Left ventricle myocardium inferior (tissue), 1 donor: ENCODE data around the gene PHACTR3. TPM values are rescaled to one million over a fixed set of nuclear protein-coding genes. Genes with fewer than 3 reads are reported as not detected.

Experiments used
- DNase-seq: peaks from one replicate; pipeline ENCODE4 v3.0.0-alpha.2; 2020
- H3K27ac ChIP-seq: fragments of 200-600 bp; replicated peaks from 2 replicates; pipeline ENCODE4 v1.8.0; 2021
- H3K27me3 ChIP-seq: fragments of 200-600 bp; 2 replicates; pipeline ENCODE4 v1.8.0; 2021; ENCODE audit warnings: low read depth
- H3K36me3 ChIP-seq: fragments of 200-600 bp; 2 replicates; pipeline ENCODE4 v1.8.0; 2021
- H3K4me1 ChIP-seq: fragments of 200-600 bp; 2 replicates; pipeline ENCODE4 v1.8.0; 2021
- H3K4me3 ChIP-seq: fragments of 200-600 bp; 2 replicates; pipeline ENCODE4 v1.8.0; 2021; ENCODE audit warnings: mild to moderate bottlenecking, moderate library complexity
- H3K9me3 ChIP-seq: fragments of 200-600 bp; replicated peaks from 2 replicates; pipeline ENCODE4 v1.8.0; 2021
- CTCF ChIP-seq: fragments of 200-600 bp; IDR thresholded peaks from 2 replicates; pipeline ENCODE4 v1.8.0; 2021; ENCODE audit warnings: antibody characterized with exemption, mild to moderate bottlenecking, borderline replicate concordance
- intact Hi-C: fragments of 100-400 bp; cut with micrococcal nuclease; formaldehyde crosslinking; loops from one replicate; pipeline ENCODE4 v1.11.0; 2022
- total RNA-seq: library from RNA; stranded (reverse); fragmentation: NEBNext Ultra II Directional; extraction: Animal tissue kit (Norgen Biotek cat#: 25700); gene quantifications from one replicate; pipeline ENCODE4 v1.2.1, GENCODE V29; 2021
- donor health status: DM: no; HTN: yes; CAD: no; lungs with severe emphysema.

The PHACTR3 gene
- total RNA-seq, 1 donor from 2014 or later, result 4.3 TPM

DNA sequence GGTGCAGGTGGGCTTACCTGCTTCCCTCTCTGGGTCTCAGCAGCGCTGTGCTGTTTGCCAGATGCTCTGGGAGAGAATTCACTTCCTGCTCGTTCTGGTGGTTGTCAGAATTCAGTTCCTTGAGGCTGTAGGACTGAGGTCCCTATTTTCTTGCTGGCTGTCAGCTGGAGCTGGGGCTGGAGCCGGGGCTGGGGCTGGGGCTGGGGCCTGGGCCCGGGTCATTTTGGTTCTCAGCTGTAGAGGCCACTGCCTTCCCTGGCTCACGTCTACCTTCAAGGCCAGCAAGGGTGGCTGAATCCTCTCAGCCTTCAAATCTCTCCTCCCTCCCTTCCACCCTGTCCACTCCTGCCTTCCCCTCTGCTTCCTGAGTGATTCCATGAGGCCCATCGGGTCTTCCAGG is 16.8 kb upstream of the PHACTR3 start:
- H3K36me3 ChIP-seq, result no peaks in the 10 kb centered on the region
- no peaks in the 10 kb centered on the region for H3K27me3 ChIP-seq
- H3K4me1 ChIP-seq, result peaks cover 34% of the 10 kb centered on the region
- peaks cover 8% of the 10 kb centered on the region for H3K9me3 ChIP-seq
- no peak for TF ChIP-seq CTCF
- no peak overlapping the region for H3K27ac ChIP-seq
- H3K4me3 ChIP-seq, result no peak overlapping the region
- DNase-seq, result no peak
- intact Hi-C loops, result no loop called here

DNA sequence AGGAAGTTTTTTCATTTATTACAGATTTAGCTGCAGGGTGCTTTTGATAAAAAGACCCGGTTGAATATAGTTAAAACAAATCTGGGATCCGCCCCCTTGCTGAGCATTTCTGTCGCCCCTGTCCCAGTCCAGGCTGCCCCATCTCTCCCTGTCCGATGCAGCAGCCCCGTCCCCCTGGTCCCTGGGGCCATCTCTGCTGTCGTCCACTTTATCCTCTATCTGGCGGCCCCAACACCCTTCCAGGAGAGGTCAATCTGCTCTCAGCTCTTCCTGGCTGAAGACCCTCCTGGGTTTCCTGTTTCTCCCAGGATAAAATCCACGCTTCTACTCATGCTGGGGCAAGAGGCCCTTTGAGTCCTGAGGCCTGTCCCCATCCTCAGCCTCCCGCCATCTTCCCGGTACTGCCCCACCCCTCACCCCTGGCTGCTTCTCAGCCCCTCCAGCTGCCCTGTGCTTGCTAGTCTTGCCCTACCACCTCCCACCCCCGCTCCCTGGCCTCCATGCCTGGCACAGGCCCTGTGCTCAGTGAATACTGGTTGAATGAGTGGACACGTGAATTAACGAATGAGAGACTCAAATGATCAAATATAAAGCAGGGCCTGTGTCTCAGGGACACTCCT is 16.0 kb upstream of the PHACTR3 start:
- Histone ChIP-seq H3K36me3 (no peaks in the 10 kb centered on the region), H3K27ac (no peak overlapping the region), H3K4me1 (peaks cover 26% of the 10 kb centered on the region), H3K4me3 (no peak overlapping the region), H3K27me3 (no peaks in the 10 kb centered on the region), H3K9me3 (peaks cover 8% of the 10 kb centered on the region)
- peak; percentile 2 for DNase-seq
- no peak for TF ChIP-seq CTCF
- intact Hi-C loops, result no loop called here

DNA sequence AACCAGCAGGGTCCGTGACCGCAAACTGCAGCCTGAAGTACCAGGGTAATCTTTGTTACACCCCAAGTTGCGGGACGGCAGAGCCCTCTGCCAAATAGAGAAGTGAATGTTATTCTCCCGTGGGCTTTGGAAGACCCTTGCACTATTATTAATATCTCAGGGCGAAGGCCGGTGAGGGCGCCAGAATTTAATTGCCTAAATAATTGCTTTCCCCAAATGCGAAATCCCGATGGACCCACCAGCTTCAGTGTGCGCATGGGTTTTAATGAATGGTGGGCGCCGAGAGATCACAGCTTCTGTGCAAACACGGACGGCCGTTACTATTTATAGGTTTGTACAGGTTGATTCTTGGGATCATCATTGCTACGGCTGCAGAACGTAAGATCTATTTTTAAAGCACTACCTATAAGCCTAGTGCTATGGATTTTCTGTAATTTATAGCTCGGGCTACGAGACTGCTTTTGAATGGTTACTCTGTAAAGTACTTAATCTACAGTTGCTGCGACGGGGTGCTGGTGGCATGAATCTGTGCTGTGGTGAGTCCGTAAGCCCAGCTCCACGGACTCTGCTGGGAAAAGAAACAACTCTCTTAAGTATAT is 15.2 kb upstream of the PHACTR3 start:
- H3K4me3 ChIP-seq, result no peak overlapping the region
- intact Hi-C loops, result no loop called here
- DNase-seq, result peak; percentile 4
- peaks cover 18% of the 10 kb centered on the region for H3K4me1 ChIP-seq
- peaks cover 8% of the 10 kb centered on the region for H3K9me3 ChIP-seq
- no peak overlapping the region for H3K27ac ChIP-seq
- no peaks in the 10 kb centered on the region for H3K36me3 ChIP-seq
- H3K27me3 ChIP-seq, result no peaks in the 10 kb centered on the region
- no peak for TF ChIP-seq CTCF

DNA sequence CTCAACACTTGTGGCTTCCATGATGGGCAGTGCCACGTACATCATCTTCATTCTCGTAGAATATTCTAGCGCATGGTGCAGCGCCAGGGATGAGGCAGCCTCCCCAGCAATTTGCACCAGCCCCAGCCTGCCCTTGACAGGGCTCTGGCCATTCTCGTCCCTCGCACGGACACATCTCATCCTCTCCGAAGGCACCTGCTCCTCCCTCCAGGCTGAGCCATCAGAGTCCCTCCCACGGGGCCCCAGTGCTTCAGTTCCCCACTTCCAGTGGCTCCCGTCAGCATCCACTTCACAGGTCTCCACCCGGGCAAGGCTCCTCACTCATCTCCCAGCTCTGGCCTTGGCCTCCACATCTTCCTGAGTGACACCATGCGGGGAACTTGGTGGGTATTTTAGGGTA is 13.3 kb upstream of the PHACTR3 start:
- intact Hi-C loops, result loop anchor here (10.0 kb wide), 1 partner anchor 164 kb away; no protein-coding TSS in a partner anchor
- no peaks in the 10 kb centered on the region for H3K27me3 ChIP-seq
- H3K4me1 ChIP-seq, result peaks cover 8% of the 10 kb centered on the region
- no peak for DNase-seq
- TF ChIP-seq CTCF, result no peak
- H3K9me3 ChIP-seq, result peaks cover 8% of the 10 kb centered on the region
- no peak overlapping the region for H3K4me3 ChIP-seq
- no peaks in the 10 kb centered on the region for H3K36me3 ChIP-seq
- H3K27ac ChIP-seq, result no peak overlapping the region

DNA sequence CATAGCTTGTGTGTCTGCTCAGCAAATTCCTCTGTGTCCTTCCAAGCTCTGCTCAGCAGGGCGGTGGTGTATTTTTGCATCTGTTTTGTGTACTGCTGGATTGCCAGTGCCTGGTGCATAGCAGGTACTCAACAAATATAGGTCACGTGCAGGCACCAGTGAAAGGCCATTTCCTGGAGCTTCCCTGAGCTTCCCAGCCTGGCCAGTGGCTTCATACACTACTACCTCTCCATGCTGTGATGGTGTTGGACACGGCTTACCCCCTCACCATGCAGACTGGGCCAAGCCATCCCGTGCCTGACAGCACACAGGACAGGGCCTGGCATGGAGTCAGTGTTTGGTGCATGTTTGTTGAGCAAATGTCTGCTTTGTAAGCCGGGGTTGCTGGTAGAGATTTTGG is 7.7 kb upstream of the PHACTR3 start:
- peaks cover 33% of the 10 kb centered on the region for H3K27me3 ChIP-seq
- no peak for TF ChIP-seq CTCF
- H3K36me3 ChIP-seq, result no peaks in the 10 kb centered on the region
- no peak overlapping the region for H3K4me3 ChIP-seq
- no peak for DNase-seq
- H3K9me3 ChIP-seq, result no peaks in the 10 kb centered on the region
- H3K4me1 ChIP-seq, result peaks cover 7% of the 10 kb centered on the region
- peak overlapping the region; percentile 50 for H3K27ac ChIP-seq
- intact Hi-C loops, result loop anchor here (10.0 kb wide), 1 partner anchor 158 kb away; no protein-coding TSS in a partner anchor
